ENCODE results near the gene DMBX1. TPM values are rescaled to one million over a fixed set of nuclear protein-coding genes. Genes with fewer than 3 reads are reported as not detected.

The DMBX1 gene
- polyA plus RNA-seq, 1 donor from 2014 or later = 0.28 TPM

DNA sequence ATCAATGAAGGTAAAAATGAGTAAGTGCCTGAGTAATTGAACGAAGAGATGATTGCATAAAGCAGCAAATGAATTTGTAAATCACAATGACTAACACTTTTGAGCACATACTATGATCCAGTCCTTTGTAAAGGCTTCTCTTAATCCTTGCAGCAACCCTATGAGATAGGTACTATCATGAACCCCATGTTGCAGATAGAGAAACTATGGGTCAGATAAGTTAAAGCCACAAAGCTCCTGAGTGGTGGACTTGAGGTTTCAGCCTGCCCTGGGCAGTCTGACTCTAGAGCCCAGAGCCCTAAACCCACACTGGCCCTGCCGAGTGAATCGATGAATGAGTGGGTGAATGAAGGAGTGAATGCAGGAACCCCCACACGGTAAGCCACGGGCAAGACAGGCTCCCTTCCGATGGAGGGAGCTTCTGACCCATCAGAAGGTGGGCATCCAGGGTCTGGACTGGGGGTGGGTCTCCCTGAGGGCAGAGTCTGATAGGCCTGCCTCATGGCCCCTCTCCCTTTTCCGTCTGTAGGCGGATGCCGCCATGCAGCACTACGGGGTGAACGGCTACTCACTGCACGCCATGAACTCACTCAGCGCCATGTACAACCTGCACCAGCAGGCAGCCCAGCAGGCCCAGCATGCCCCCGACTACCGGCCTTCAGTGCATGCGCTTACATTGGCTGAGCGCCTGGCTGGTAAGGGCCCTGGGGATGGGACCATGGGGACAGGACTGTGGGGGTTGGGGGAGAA lies 17.0 kb downstream of the DMBX1 start:
- Histone ChIP-seq H3K4me3 (ENCODE audit: low read length) (no peak overlapping the region), H3K9me3 (ENCODE audit: low read length) (no peaks in the 10 kb centered on the region), H3F3A (ENCODE audit: insufficient read depth, low read length, poor library complexity, severe bottlenecking) (no peaks in the 10 kb centered on the region), H3K4me2 (ENCODE audit: low read length) (no peak overlapping the region), H3K27me3 (ENCODE audit: insufficient read depth, low read depth, low read length) (no peaks in the 10 kb centered on the region), H2AFZ (ENCODE audit: low read depth, low read length) (no peak overlapping the region), H3K27ac (ENCODE audit: low read length) (no peak overlapping the region), H3K36me3 (ENCODE audit: insufficient read depth, low read length) (no peaks in the 10 kb centered on the region), H3K9ac (ENCODE audit: low read length) (no peak overlapping the region), H3K9me2 (ENCODE audit: insufficient read depth, low read length) (no peaks in the 10 kb centered on the region), H4K20me1 (ENCODE audit: insufficient read depth) (no peaks in the 10 kb centered on the region), H3K79me2 (replicated peaks; ENCODE audit: insufficient read depth, low read length) (no peaks in the 10 kb centered on the region)
- TF ChIP-seq RAD21 (conservative IDR thresholded peaks at IDR 0.05) = no peak
- no peak for TF ChIP-seq TAF1 (IDR thresholded peaks at IDR 0.05; ENCODE audit: low read depth)
- no peak for TF ChIP-seq SMC3 (conservative IDR thresholded peaks at IDR 0.05; ENCODE audit: poor library complexity)
- TF ChIP-seq, protein P1, sequence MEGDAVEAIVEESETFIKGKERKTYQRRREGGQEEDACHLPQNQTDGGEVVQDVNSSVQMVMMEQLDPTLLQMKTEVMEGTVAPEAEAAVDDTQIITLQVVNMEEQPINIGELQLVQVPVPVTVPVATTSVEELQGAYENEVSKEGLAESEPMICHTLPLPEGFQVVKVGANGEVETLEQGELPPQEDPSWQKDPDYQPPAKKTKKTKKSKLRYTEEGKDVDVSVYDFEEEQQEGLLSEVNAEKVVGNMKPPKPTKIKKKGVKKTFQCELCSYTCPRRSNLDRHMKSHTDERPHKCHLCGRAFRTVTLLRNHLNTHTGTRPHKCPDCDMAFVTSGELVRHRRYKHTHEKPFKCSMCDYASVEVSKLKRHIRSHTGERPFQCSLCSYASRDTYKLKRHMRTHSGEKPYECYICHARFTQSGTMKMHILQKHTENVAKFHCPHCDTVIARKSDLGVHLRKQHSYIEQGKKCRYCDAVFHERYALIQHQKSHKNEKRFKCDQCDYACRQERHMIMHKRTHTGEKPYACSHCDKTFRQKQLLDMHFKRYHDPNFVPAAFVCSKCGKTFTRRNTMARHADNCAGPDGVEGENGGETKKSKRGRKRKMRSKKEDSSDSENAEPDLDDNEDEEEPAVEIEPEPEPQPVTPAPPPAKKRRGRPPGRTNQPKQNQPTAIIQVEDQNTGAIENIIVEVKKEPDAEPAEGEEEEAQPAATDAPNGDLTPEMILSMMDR (IDR thresholded peaks at IDR 0.05; ENCODE audit: poor library complexity, severe bottlenecking) = no peak
- no peak for TF ChIP-seq EP300 (conservative IDR thresholded peaks at IDR 0.05; ENCODE audit: poor library complexity, severe bottlenecking)
- TF ChIP-seq, protein P2, sequence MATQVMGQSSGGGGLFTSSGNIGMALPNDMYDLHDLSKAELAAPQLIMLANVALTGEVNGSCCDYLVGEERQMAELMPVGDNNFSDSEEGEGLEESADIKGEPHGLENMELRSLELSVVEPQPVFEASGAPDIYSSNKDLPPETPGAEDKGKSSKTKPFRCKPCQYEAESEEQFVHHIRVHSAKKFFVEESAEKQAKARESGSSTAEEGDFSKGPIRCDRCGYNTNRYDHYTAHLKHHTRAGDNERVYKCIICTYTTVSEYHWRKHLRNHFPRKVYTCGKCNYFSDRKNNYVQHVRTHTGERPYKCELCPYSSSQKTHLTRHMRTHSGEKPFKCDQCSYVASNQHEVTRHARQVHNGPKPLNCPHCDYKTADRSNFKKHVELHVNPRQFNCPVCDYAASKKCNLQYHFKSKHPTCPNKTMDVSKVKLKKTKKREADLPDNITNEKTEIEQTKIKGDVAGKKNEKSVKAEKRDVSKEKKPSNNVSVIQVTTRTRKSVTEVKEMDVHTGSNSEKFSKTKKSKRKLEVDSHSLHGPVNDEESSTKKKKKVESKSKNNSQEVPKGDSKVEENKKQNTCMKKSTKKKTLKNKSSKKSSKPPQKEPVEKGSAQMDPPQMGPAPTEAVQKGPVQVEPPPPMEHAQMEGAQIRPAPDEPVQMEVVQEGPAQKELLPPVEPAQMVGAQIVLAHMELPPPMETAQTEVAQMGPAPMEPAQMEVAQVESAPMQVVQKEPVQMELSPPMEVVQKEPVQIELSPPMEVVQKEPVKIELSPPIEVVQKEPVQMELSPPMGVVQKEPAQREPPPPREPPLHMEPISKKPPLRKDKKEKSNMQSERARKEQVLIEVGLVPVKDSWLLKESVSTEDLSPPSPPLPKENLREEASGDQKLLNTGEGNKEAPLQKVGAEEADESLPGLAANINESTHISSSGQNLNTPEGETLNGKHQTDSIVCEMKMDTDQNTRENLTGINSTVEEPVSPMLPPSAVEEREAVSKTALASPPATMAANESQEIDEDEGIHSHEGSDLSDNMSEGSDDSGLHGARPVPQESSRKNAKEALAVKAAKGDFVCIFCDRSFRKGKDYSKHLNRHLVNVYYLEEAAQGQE (IDR thresholded peaks at IDR 0.05; ENCODE audit: borderline replicate concordance) = no peak
- no peak for TF ChIP-seq POLR2AphosphoS5 (IDR thresholded peaks at IDR 0.05)

GRCh38 chr1:46508757-46509156 lies 19.1 kb downstream of the DMBX1 start:
- TF ChIP-seq TAF1 (IDR thresholded peaks at IDR 0.05; ENCODE audit: low read depth) (no peak), SMC3 (conservative IDR thresholded peaks at IDR 0.05; ENCODE audit: poor library complexity) (no peak), RAD21 (conservative IDR thresholded peaks at IDR 0.05) (no peak), EZH2 (IDR thresholded peaks at IDR 0.05; ENCODE audit: borderline replicate concordance, insufficient read depth, low read length, poor library complexity, severe bottlenecking) (no peak), MXI1 (conservative IDR thresholded peaks at IDR 0.05; ENCODE audit: poor library complexity, severe bottlenecking) (no peak), POLR2AphosphoS5 (IDR thresholded peaks at IDR 0.05) (no peak), EP300 (conservative IDR thresholded peaks at IDR 0.05; ENCODE audit: poor library complexity, severe bottlenecking) (no peak)
- TF ChIP-seq, protein P1 (IDR thresholded peaks at IDR 0.05; ENCODE audit: poor library complexity, severe bottlenecking) = no peak
- TF ChIP-seq, protein P2 (IDR thresholded peaks at IDR 0.05; ENCODE audit: borderline replicate concordance) = no peak
- H3K36me3 ChIP-seq (ENCODE audit: insufficient read depth, low read length) = no peaks in the 10 kb centered on the region
- no peaks in the 10 kb centered on the region for H4K20me1 ChIP-seq (ENCODE audit: insufficient read depth)
- no peaks in the 10 kb centered on the region for H3K9me3 ChIP-seq (ENCODE audit: low read length)
- H3K79me2 ChIP-seq (replicated peaks; ENCODE audit: insufficient read depth, low read length) = no peaks in the 10 kb centered on the region
- H3F3A ChIP-seq (ENCODE audit: insufficient read depth, low read length, poor library complexity, severe bottlenecking) = no peaks in the 10 kb centered on the region
- no peak overlapping the region for H3K9ac ChIP-seq (ENCODE audit: low read length)
- H3K4me2 ChIP-seq (ENCODE audit: low read length) = no peak overlapping the region
- H3K27me3 ChIP-seq (ENCODE audit: insufficient read depth, low read depth, low read length) = no peaks in the 10 kb centered on the region
- H3K4me3 ChIP-seq (ENCODE audit: low read length) = no peak overlapping the region
- no peaks in the 10 kb centered on the region for H3K9me2 ChIP-seq (ENCODE audit: insufficient read depth, low read length)
- H2AFZ ChIP-seq (ENCODE audit: low read depth, low read length) = no peak overlapping the region
- H3K27ac ChIP-seq (ENCODE audit: low read length) = no peak overlapping the region

Data from neural cell (in vitro differentiated cells).